Tibial artery (tissue), 4 donors: Measurements from ENCODE around the gene HES2.
"Not testable (repeated sequence)": the region's sequence is repeated elsewhere in the genome, so short reads cannot be mapped to it uniquely, and the experiment has no call there.

Experiments
- DNase-seq, 2 donors: peaks; one replicate each; pipeline ENCODE4 v3.0.0-alpha.2; 2019
- H3K27ac ChIP-seq, 2 donors: fragments of 200-600 bp; sonication (generic) in 1 of 2; 1 replicate in 1 of 2; 2 replicates in 1 of 2; pipeline ENCODE4 v1.5.1; 2018 to 2019; ENCODE audit warnings: mild to moderate bottlenecking in 1 of 2
- H3K27me3 ChIP-seq, 2 donors: fragments of 200-600 bp; sonication (generic) in 1 of 2; one replicate each; pipeline versions ENCODE4 v1.5.1 to v1.6.0; 2016 to 2019
- H3K36me3 ChIP-seq, 3 donors: fragments of 200-600 bp; sonication (generic) in 2 of 3; one replicate each; pipeline ENCODE4 v1.5.1; 2016 to 2019; ENCODE audit warnings: mild to moderate bottlenecking in 2 of 3
- H3K4me1 ChIP-seq, 4 donors: fragments of 200-600 bp; sonication (generic) in 2 of 4; 1 replicate in 3 of 4; 2 replicates in 1 of 4; pipeline ENCODE4 v1.5.1; 2016 to 2019
- H3K4me3 ChIP-seq, 2 donors: fragments of 200-600 bp; sonication (generic) in 1 of 2; 1 replicate in 1 of 2; 2 replicates in 1 of 2; pipeline ENCODE4 v1.5.1; 2018 to 2019; ENCODE audit warnings: mild to moderate bottlenecking in 2 of 2
- H3K9me3 ChIP-seq, 3 donors: fragments of 200-600 bp; sonication (generic) in 1 of 3; one replicate each; pipeline ENCODE4 v1.5.1; 2016 to 2019
- CTCF ChIP-seq, 2 experiments: fragments of 200-600 bp in 1 of 2; fragments of 450-650 bp in 1 of 2; IDR thresholded peaks; one replicate each; pipeline ENCODE4 v1.5.1; 2017 to 2019; ENCODE audit warnings: antibody characterized with exemption in 2 of 2, mild to moderate bottlenecking in 1 of 2, moderate library complexity in 1 of 2
- intact Hi-C: fragments of 100-400 bp; cut with DNase I; formaldehyde crosslinking; loops from one replicate; pipeline ENCODE4 v1.15.0; 2023; ENCODE audit warnings: low total_unique reads

HES2 gene

GRCh38 chr1:6373961-6374720 is 45.6 kb downstream of the HES2 start:
- no peak for DNase-seq
- Histone ChIP-seq H3K4me1 (no peaks in the 10 kb centered on the region), H3K9me3 (no peaks in the 10 kb centered on the region), H3K27me3 (no peaks in the 10 kb centered on the region), H3K36me3 (no peaks in the 10 kb centered on the region), H3K4me3 (no peak overlapping the region), H3K27ac (no peak overlapping the region)
- intact Hi-C loops: no loop called here
- TF ChIP-seq CTCF (IDR thresholded peaks at IDR 0.05): no peak

GRCh38 chr1:6372236-6372635 is 47.5 kb downstream of the HES2 start:
- intact Hi-C loops, DNase-seq: not testable (repeated sequence)
- peaks cover 0 to 11% (median 3%) of the 10 kb centered on the region in 4 donors for H3K4me1 ChIP-seq

GRCh38 chr1:6370006-6370405 is 49.7 kb downstream of the HES2 start:
- H3K36me3 ChIP-seq: no peaks in the 10 kb centered on the region
- no peak overlapping the region for H3K27ac ChIP-seq
- intact Hi-C loops: no loop called here
- DNase-seq: no peak
- H3K4me3 ChIP-seq: no peak overlapping the region
- H3K27me3 ChIP-seq: no peaks in the 10 kb centered on the region
- no peak for TF ChIP-seq CTCF (IDR thresholded peaks at IDR 0.05)
- H3K4me1 ChIP-seq: peaks cover 0 to 11% (median 3%) of the 10 kb centered on the region in 4 donors
- no peaks in the 10 kb centered on the region for H3K9me3 ChIP-seq

More at GRCh38 chr1:6372236-6372635, 47.5 kb downstream of the HES2 start:
- not testable (repeated sequence) for H3K9me3 ChIP-seq, H3K27me3 ChIP-seq, H3K4me3 ChIP-seq, H3K27ac ChIP-seq, H3K36me3 ChIP-seq

- Histone ChIP-seq H3K4me1 (peaks cover 0 to 16% (median 5%) of the 10 kb centered on the region in 4 donors), H3K27me3 (no peaks in the 10 kb centered on the region), H3K4me3 (no peak overlapping the region), H3K9me3 (no peaks in the 10 kb centered on the region), H3K36me3 (no peaks in the 10 kb centered on the region), H3K27ac (no peak overlapping the region)
- TF ChIP-seq CTCF (IDR thresholded peaks at IDR 0.05): no peak
- DNase-seq: no peak
- intact Hi-C loops: loop anchor here (2.0 kb wide), 1 partner anchor 19 kb away; no protein-coding TSS in a partner anchor
These were observed 52.2 kb downstream of the HES2 start for GRCh38 chr1:6367381-6368012.

- TF ChIP-seq CTCF (IDR thresholded peaks at IDR 0.05): no peak
- DNase-seq: no peak
- no peaks in the 10 kb centered on the region for H3K36me3 ChIP-seq
- H3K27ac ChIP-seq: no peak overlapping the region
- no peak overlapping the region for H3K4me3 ChIP-seq
- intact Hi-C loops: no loop called here
- H3K27me3 ChIP-seq: no peaks in the 10 kb centered on the region
- peaks cover 0 to 21% (median 7%) of the 10 kb centered on the region in 4 donors for H3K4me1 ChIP-seq
- H3K9me3 ChIP-seq: no peaks in the 10 kb centered on the region
These were observed 54.7 kb downstream of the HES2 start for GRCh38 chr1:6365047-6365446.
